HCT116 (cell line): ENCODE data around the gene THADA. TPM values are rescaled to one million over a fixed set of nuclear protein-coding genes. Genes with fewer than 3 reads are reported as not detected.

Experiments used
- ATAC-seq: fragments of 200-7000 bp; cut with Tn5 transposase; 2 replicates; pipeline ENCODE4 v1.9.1; 2020; ENCODE audit warnings: mild to moderate bottlenecking, moderate library complexity
- BruUV-seq: library from RNA; stranded (reverse); fragments of 400-500 nt; replicated peaks from 2 replicates; lab custom pipeline; 2021; lab: Mats Ljungman, UMichigan
- CTCF ChIA-PET: fragments of 300-600 bp; sonication (Branson Sonifier 250); formaldehyde crosslinking; loops from one replicate; lab custom pipeline; 2021; ENCODE audit warnings: antibody characterized with exemption; lab: Charles Lee
- POLR2A ChIA-PET: fragments of 300-600, 350-600 bp; sonication (Branson Sonifier 250); formaldehyde crosslinking; loops from one replicate; lab custom pipeline; 2021; ENCODE audit warnings: antibody characterized with exemption; lab: Charles Lee
- RAD21 ChIA-PET, 2 experiments: fragments of 300-600 bp; sonication (Branson Sonifier 250); formaldehyde crosslinking; loops; one replicate each; lab custom pipeline; 2023; ENCODE audit warnings: low total read pairs in 2 of 2; ENCODE audit not compliant: uncharacterized antibody in 2 of 2, unreplicated experiment in 2 of 2, low non-redundant PET in 1 of 2; lab: Charles Lee
- DNase-seq: peaks from one replicate; pipeline ENCODE4 v3.0.0-alpha.2; 2010; ENCODE audit warnings: low read depth, low spot score
- H2AFZ ChIP-seq: fragments of 200-600 bp; shearing (Covaris generic), sonication (generic); 2 replicates; pipeline ENCODE4 v1.6.1; 2017; ENCODE audit warnings: low read depth, mixed run types, mixed read lengths, antibody characterized with exemption, low read length; ENCODE audit not compliant: poor library complexity, severe bottlenecking
- H3K27ac ChIP-seq: 2 replicates; pipeline ENCODE4 v1.5.1; 2012; ENCODE audit warnings: low read depth, low read length
- H3K27me3 ChIP-seq: fragments of 200-600 bp; sonication (generic); 2 replicates; pipeline ENCODE4 v1.6.1; 2016; ENCODE audit warnings: mixed run types, low read length, mixed read lengths; ENCODE audit not compliant: insufficient read depth
- H3K36me3 ChIP-seq, 2 experiments: fragments of 200-500 bp in 1 of 2; fragments of 200-600 bp in 1 of 2; sonication (Bioruptor generic) in 1 of 2; sonication (generic) in 1 of 2; 2 replicates each; pipeline versions ENCODE4 v1.5.1 to v1.6.1; 2014 to 2016; ENCODE audit warnings: low read length in 2 of 2, inconsistent platforms in 1 of 2, mixed read lengths in 1 of 2, mixed run types in 1 of 2; ENCODE audit not compliant: insufficient read depth in 2 of 2, control insufficient read depth in 1 of 2
- H3K4me1 ChIP-seq, 2 experiments: fragments of 200-600 bp in 1 of 2; sonication (generic) in 1 of 2; 2 replicates each; pipeline versions ENCODE4 v1.5.1 to v1.6.1; 2012 to 2017; ENCODE audit warnings: low read length in 2 of 2, inconsistent platforms in 1 of 2, mild to moderate bottlenecking in 1 of 2, mixed read lengths in 1 of 2, mixed run types in 1 of 2, moderate library complexity in 1 of 2; ENCODE audit not compliant: insufficient read depth in 2 of 2, control insufficient read depth in 1 of 2
- H3K4me2 ChIP-seq: fragments of 200-600 bp; sonication (generic); 2 replicates; pipeline ENCODE4 v1.6.1; 2017; ENCODE audit warnings: mixed run types, low read length, mixed read lengths
- H3K4me3 ChIP-seq, 2 experiments: fragments of 200-600 bp in 1 of 2; sonication (generic) in 1 of 2; replicated peaks in 1 of 2; 2 replicates each; pipeline ENCODE4 v1.5.1; 2011 to 2016; ENCODE audit warnings: low read length in 2 of 2, control low read depth in 1 of 2, low read depth in 1 of 2, mild to moderate bottlenecking in 1 of 2, mixed read lengths in 1 of 2, mixed run types in 1 of 2
- H3K79me2 ChIP-seq: fragments of 200-600 bp; sonication (generic); 2 replicates; pipeline ENCODE4 v1.6.1; 2017; ENCODE audit warnings: mild to moderate bottlenecking, mixed run types, low read length, moderate library complexity, mixed read lengths; ENCODE audit not compliant: insufficient read depth
- H3K9ac ChIP-seq: fragments of 200-600 bp; sonication (generic); 2 replicates; pipeline ENCODE4 v1.6.1; 2016; ENCODE audit warnings: low read length, mixed read lengths
- H3K9me2 ChIP-seq: fragments of 200-600 bp; sonication (generic), shearing (Covaris generic); 2 replicates; pipeline ENCODE4 v1.6.1; 2017; ENCODE audit warnings: mixed run types, mild to moderate bottlenecking, moderate library complexity; ENCODE audit not compliant: insufficient read depth
- H3K9me3 ChIP-seq, 2 experiments: fragments of 200-500 bp in 1 of 2; fragments of 200-600 bp in 1 of 2; sonication (Bioruptor generic) in 1 of 2; sonication (generic) in 1 of 2; 2 replicates each; pipeline ENCODE4 v1.6.1; 2014 to 2017; ENCODE audit warnings: low read length in 2 of 2, mixed read lengths in 2 of 2, inconsistent platforms in 1 of 2, low read depth in 1 of 2, mild to moderate bottlenecking in 1 of 2, mixed run types in 1 of 2, moderate library complexity in 1 of 2; ENCODE audit not compliant: control insufficient read depth in 1 of 2, insufficient read depth in 1 of 2
- H4K20me1 ChIP-seq: fragments of 200-600 bp; sonication (generic), shearing (Covaris generic); 2 replicates; pipeline ENCODE4 v1.6.1; 2017; ENCODE audit warnings: mixed run types, mild to moderate bottlenecking, moderate library complexity; ENCODE audit not compliant: insufficient read depth
- CBX3 ChIP-seq: IDR thresholded peaks from 2 replicates; pipeline ENCODE4 v1.6.1; 2012; ENCODE audit warnings: low read depth
- CEBPB ChIP-seq: IDR thresholded peaks from 2 replicates; pipeline ENCODE4 v1.6.1; 2012; ENCODE audit warnings: low read depth
- EGR1 ChIP-seq: IDR thresholded peaks from 2 replicates; pipeline ENCODE4 v1.6.1; 2012; ENCODE audit warnings: low read depth
- ELF1 ChIP-seq: IDR thresholded peaks from 2 replicates; pipeline ENCODE4 v1.6.1; 2012; ENCODE audit warnings: low read depth, borderline replicate concordance
- FOSL1 ChIP-seq: IDR thresholded peaks from 2 replicates; pipeline ENCODE4 v1.6.1; 2012; ENCODE audit warnings: low read depth
- JUND ChIP-seq: IDR thresholded peaks from 2 replicates; pipeline ENCODE4 v1.6.1; 2012
- POLR2A ChIP-seq: IDR thresholded peaks from 2 replicates; pipeline ENCODE4 v1.7.0; 2011; ENCODE audit warnings: borderline replicate concordance; ENCODE audit not compliant: insufficient read depth, insufficient read length; ENCODE audit errors: extremely low read depth
- SIN3A ChIP-seq: IDR thresholded peaks from 2 replicates; pipeline ENCODE4 v1.6.1; 2012; ENCODE audit warnings: low read depth
- SP1 ChIP-seq: IDR thresholded peaks from 2 replicates; pipeline ENCODE4 v1.6.1; 2012; ENCODE audit warnings: low read depth
- SRF ChIP-seq: IDR thresholded peaks from 2 replicates; pipeline ENCODE4 v1.6.1; 2012; ENCODE audit warnings: low read depth
- ZFX ChIP-seq: fragments of 450-650 bp; IDR thresholded peaks from 2 replicates; pipeline ENCODE4 v1.6.1; 2017
- intact Hi-C: fragments of 100-400 bp; cut with micrococcal nuclease; formaldehyde crosslinking; loops from 2 replicates; pipeline ENCODE4 v1.10.0; 2022
- total RNA-seq: library from RNA; stranded (reverse); gene quantifications from one replicate; pipeline ENCODE4 v1.2.1, GENCODE V29; 2021; ENCODE audit not compliant: unreplicated experiment
- TF ChIP-seq, protein P1 (sequence below): IDR thresholded peaks from 2 replicates; pipeline ENCODE4 v1.6.1; 2012; ENCODE audit warnings: low read depth
- TF ChIP-seq, protein P2 (sequence below): IDR thresholded peaks from 2 replicates; pipeline ENCODE4 v1.6.1; 2012
- TF ChIP-seq, protein P3 (sequence below): IDR thresholded peaks from 2 replicates; pipeline ENCODE4 v1.6.1; 2012

Gene THADA
- total RNA-seq, 1 experiment from 2014 or later: 30.7 TPM

DNA sequence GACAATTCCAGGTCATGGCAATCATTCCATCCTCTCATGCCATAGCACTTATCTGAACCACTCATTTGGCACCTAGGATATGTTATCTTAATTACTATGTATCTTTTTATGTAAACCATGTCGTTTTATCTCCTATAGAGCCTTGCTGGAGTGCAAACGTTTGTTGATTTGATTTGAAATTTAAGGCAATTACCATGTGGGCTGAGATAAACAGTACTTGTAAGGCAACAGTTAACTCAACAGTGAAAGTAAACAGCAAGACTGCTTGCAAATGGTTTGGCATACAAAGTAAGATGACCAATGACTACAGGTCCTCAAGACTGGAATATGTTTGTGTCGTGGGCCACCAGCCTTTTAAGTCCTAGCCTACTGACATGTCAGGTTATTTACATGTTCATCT is 235.7 kb downstream of the THADA start:
- TF ChIP-seq, protein P1, sequence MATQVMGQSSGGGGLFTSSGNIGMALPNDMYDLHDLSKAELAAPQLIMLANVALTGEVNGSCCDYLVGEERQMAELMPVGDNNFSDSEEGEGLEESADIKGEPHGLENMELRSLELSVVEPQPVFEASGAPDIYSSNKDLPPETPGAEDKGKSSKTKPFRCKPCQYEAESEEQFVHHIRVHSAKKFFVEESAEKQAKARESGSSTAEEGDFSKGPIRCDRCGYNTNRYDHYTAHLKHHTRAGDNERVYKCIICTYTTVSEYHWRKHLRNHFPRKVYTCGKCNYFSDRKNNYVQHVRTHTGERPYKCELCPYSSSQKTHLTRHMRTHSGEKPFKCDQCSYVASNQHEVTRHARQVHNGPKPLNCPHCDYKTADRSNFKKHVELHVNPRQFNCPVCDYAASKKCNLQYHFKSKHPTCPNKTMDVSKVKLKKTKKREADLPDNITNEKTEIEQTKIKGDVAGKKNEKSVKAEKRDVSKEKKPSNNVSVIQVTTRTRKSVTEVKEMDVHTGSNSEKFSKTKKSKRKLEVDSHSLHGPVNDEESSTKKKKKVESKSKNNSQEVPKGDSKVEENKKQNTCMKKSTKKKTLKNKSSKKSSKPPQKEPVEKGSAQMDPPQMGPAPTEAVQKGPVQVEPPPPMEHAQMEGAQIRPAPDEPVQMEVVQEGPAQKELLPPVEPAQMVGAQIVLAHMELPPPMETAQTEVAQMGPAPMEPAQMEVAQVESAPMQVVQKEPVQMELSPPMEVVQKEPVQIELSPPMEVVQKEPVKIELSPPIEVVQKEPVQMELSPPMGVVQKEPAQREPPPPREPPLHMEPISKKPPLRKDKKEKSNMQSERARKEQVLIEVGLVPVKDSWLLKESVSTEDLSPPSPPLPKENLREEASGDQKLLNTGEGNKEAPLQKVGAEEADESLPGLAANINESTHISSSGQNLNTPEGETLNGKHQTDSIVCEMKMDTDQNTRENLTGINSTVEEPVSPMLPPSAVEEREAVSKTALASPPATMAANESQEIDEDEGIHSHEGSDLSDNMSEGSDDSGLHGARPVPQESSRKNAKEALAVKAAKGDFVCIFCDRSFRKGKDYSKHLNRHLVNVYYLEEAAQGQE: no peak
- TF ChIP-seq, protein P2, sequence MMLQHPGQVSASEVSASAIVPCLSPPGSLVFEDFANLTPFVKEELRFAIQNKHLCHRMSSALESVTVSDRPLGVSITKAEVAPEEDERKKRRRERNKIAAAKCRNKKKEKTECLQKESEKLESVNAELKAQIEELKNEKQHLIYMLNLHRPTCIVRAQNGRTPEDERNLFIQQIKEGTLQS: no peak
- TF ChIP-seq ZFX (no peak), SP1 (no peak), SRF (no peak), JUND (no peak), ELF1 (no peak), CEBPB (no peak), POLR2A (no peak), CBX3 (no peak), EGR1 (no peak), FOSL1 (no peak), SIN3A (no peak)
- TF ChIP-seq, protein P3, sequence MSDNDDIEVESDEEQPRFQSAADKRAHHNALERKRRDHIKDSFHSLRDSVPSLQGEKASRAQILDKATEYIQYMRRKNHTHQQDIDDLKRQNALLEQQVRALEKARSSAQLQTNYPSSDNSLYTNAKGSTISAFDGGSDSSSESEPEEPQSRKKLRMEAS: no peak
- TF ChIP-seq, all 23 proteins: peak for 0
- no peak overlapping the region for H3K9ac ChIP-seq
- no peaks in the 10 kb centered on the region for H3K27me3 ChIP-seq
- no peaks in the 10 kb centered on the region for H4K20me1 ChIP-seq
- BruUV-seq: no TSS peak
- H3K4me3 ChIP-seq: no peak overlapping the region
- CTCF ChIA-PET: no interaction called here
- POLR2A ChIA-PET: no interaction called here
- H3K9me2 ChIP-seq: no peaks in the 10 kb centered on the region
- H2AFZ ChIP-seq: no peak overlapping the region
- H3K79me2 ChIP-seq: no peaks in the 10 kb centered on the region
- intact Hi-C loops: no loop called here
- DNase-seq (no peak), ATAC-seq (no peak)
- H3K27ac ChIP-seq: no peak overlapping the region
- H3K4me2 ChIP-seq: no peak overlapping the region
- RAD21 ChIA-PET: no interaction called here
- 0 out of 4 replicates have a peak, but pooled peaks cover 0 to 4% of the 10 kb centered on the region in 2 experiments for H3K4me1 ChIP-seq
- no peaks in the 10 kb centered on the region for H3K9me3 ChIP-seq
- H3K36me3 ChIP-seq: no peaks in the 10 kb centered on the region
